GM18951 (cell line): ENCODE measurements around the gene RPS6KA2.

Experiments used
- POLR2A ChIP-seq: IDR thresholded peaks from 4 replicates; pipeline ENCODE4 v1.6.1; 2011; ENCODE audit warnings: mild to moderate bottlenecking; ENCODE audit not compliant: insufficient read length, insufficient read depth; ENCODE audit errors: extremely low read depth
- in situ Hi-C: fragments of 300-500 bp; cut with MboI; formaldehyde crosslinking; loops from one replicate; pipeline ENCODE4 v1.12.0; 2022; ENCODE audit warnings: low sequenced_read_pairs, mixed read lengths, inconsistent platforms; ENCODE audit not compliant: unreplicated experiment

Gene RPS6KA2

DNA sequence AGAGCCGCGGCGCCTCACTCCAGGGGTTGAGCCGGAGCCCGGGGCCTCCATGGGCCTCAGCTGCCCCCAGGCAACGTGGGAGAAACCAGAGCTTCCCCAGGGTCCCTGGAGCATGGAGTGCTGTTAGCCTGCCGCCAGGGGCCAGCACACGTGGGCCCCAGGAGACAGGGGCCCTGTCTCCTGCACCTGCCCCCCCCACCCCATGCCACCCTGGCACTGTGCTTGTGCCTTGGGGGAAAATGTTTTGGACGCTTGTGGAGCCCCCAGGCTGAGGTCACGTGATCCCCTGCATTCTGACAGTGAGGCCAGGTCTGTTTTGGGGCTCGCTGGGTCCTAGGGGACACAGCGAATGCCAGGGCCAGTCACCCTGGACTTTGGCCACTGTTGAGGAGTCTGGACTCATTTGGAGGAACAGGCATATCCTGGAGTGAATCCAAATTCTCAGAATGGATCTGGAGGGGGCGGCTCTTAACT is 214.1 kb downstream of the RPS6KA2 start:
- TF ChIP-seq POLR2A, result no peak
- in situ Hi-C loops, result no loop called here

DNA sequence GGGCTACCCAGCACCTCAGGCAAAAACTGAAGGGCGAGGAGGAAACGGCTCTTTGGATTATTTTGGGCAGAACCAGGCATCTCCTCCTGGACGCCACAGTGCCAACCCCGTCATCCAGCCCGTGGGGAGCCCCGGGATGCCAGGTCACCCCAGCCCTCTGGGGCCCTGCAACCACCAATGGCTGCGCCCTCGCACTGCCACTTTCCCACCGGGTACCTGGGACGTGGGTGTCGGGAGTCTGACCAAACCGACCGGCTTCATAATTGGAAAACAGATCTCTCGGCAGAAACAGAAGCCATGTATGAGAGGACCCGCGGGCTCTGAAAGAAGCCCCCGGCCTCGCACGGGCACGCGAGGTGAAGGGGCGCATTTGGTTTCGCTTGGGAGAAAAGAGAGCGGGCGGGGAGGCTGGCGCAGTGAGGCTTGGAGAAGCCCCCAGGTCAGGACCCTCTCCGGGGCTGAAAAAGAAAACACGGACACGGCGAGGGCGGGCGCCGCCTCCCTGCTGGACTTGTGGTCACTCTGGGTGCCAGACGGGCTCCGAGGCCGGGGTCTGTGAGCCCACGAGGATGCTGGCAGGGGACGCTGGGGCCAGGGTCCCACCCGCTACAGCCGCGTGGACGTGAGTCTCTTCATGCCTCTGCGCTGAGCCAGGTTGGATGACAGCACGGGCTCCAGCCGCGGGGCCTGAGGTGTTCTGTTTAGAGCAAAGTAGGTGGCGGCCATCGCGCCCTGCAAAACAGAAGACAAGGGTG is 214.7 kb downstream of the RPS6KA2 start:
- TF ChIP-seq POLR2A, result no peak
- in situ Hi-C loops, result no loop called here

DNA sequence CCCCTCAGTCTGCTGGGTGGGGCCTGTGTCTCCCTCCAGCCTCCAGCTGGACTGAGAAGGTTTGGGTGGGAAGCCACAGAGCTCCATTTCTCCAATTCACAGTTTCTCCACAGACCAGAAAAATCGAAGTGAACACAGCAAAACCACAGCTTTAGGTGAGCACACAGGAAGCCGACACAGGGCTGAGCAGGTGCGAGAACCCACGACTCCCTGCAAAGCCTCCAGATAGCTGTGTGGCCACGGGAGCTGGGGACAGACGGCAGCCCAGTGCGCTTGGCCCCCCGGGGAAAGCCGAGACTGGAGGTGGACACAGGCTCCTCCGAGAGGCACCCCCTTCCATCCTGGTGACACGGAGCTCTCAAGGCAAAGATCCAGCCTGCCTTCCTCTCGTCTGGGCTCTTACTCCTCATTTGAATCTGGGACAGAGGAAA is 215.3 kb downstream of the RPS6KA2 start:
- in situ Hi-C loops, result no loop called here
- no peak for TF ChIP-seq POLR2A

DNA sequence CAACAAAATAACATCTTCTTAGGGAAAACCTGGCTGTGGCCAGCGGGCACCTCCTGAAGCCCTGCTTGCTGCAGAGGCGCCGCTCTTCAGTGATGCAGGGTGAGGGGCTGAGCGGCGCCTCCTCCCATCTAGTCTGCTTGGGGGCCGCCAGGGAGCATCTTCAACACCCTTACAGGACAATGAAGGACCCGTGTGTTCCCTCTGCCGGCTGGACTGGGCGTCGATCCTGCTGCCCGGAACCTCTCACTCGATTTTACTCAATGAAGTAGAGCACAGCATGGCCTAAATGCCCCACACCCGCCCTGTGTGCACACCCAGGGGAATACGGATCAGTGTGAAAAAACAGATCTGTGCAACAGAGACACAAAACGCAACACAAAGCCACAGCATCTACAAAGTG is 215.8 kb downstream of the RPS6KA2 start:
- in situ Hi-C loops, result no loop called here

DNA sequence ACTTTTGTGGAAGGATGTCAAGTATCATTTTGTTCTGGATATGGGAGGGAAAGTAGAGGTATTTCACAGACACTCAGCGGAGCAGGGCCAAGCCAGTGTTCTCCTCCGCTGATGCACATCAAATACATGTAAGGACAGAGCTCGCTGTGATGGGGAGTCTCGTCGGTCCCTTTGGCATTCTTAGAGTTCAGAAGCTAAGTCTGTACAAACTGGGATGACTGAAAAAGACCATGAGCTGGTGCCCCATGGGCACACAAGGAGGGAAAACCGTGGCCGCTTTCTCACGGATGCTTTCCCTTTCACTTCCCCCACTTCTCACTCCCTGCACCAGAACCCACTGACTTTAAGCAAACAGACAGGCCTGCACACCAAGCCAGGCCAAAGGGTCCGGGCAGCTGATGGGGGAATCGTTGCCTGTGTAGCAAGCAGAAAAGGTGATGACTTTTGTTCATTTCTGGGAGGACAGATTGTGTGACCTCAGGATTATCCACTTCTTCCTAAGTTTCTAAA is 216.6 kb downstream of the RPS6KA2 start:
- no peak for TF ChIP-seq POLR2A
- in situ Hi-C loops, result no loop called here

More for the DNA sequence above, 215.8 kb downstream of the RPS6KA2 start:
- no peak for TF ChIP-seq POLR2A

DNA sequence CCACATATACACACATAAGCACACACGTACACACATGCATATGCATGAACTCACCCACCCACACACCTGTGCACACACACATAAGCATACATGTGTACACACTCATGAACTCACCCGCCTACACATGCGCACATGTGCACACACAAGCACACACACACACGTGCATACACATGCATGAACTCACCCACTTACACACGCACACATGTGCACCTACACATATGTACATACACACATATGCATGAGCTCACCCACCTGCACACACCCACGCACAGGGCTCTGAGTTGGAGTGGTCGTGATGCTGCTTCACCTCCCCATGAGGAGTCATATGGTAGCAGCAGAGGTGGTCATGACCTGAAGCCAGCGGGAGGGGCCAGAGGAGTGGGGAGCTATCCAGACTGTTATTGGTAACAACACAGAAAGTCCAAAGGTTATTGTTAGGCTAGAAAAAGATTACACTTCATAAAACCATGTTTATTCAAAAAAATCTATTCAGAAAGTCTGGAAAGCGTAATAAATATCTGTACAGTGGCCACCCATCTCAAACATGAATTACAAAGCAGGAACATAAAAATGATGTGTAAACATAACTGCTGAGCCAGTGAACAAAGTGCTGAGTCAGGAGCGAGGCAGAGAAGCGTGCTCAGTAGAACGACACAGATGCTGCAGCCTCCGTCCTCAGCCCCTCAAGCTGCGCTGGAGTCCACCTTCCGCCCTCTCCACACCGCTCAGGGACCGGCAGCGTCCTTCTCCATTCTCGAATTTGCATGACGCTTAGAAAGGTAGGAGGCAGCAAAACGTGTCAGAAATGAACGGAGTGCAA is 217.9 kb downstream of the RPS6KA2 start:
- in situ Hi-C loops, result no loop called here
- no peak for TF ChIP-seq POLR2A

DNA sequence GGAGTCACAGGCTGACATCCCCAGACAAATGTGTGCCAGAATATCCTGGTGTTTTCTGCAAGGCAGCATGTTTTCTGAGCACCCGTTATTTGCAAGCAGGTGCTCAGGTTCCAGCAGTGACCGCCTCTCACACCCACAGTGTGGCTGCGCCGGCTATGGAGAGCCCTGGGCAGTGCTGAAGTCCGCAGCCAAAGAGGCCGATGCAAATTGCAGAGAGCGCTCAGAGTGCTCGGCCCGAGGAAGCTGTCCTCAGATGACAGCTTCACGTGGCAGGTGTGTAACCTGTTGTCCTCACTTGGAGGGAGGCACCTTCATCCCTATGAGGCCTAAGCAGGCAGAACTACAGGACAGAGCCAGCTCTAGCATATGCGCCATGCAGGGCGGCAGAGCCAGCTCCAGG is 220.9 kb downstream of the RPS6KA2 start:
- no peak for TF ChIP-seq POLR2A
- in situ Hi-C loops, result no loop called here

DNA sequence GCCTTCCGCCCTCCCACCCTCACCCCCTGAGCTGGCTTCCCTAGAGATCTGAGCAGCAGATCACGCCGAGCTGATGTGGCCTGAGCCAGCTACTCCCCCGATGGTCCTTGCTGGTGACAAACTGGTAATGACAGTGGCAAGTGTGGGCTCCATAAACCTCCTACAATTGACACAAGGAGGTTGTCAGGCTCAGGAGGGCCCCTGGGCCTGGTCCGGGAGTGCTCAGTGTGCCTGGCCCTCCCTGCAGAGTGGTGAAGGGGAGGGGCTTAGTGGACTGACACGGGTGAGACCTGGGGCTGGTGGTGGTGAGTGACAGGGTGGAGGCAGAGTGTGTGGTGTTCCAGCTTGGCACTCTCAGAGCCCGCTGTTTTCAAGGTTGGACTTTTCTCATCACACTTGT is 221.7 kb downstream of the RPS6KA2 start:
- TF ChIP-seq POLR2A, result no peak
- in situ Hi-C loops, result no loop called here

DNA sequence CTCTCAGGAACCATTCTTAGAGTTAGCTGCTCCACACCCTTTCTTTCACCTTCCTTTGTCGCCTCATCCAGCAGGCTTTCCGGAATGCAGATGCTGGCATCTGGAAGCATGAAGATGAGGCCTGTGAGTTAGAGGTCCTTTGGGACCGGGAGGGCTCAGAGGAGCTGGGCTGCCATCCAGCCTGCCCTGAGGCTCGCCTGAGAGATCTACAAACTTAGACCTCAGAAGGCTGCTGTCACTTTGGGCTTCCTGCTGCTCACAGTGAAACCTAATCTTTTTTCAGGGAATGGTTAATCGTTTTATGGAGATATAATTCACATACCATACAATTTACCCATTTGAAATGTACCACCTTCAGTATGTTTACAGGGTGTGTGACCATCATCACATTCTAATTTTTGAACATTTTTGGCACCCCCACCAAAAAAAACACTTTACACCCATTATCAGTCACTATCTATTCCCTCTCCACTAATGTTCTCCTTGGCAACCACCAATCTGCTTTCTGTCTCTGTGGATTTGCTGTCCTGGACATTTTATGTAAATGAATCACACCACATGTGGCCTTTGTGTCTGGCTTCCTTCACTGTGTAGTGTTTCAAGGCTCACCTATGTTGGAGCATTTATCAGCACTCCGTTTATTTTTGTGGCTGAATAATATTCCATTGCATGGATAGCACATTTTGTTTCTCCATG is 224.3 kb downstream of the RPS6KA2 start:
- in situ Hi-C loops, result loop anchor here (5.0 kb wide), 1 partner anchor 130 kb away; no protein-coding TSS in a partner anchor

DNA sequence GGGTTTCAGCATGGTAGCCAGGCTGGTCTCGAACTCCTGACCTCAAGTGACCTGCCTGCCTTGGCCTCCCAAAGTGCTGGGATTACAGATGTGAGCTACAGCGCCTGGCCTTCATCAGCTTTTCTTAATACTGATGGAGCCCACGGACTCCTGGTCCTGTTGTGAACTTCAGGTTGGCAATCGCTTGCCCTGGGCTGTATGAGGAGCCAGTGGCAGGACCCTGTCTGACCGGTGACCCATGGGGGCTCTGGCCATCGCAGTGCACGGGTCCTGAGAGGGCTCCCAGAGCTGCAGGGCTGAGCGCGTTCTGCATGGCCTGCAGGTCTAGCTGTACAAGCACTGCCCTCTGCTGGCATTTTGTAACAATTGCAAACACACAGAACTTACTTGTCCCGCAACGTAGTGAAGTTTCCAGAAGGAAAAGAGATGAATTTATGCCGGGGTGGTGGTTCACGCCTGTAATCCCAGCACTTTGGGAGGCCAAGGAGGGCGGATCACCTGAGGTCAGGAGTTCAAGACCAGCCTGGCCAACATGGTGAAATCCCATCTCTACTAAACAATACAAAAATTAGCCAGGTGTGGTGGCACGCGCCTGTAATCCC is 226.3 kb downstream of the RPS6KA2 start:
- in situ Hi-C loops, result loop anchor here (5.0 kb wide), 1 partner anchor 128 kb away; no protein-coding TSS in a partner anchor

More for the DNA sequence above, 224.3 kb downstream of the RPS6KA2 start:
- no peak for TF ChIP-seq POLR2A

DNA sequence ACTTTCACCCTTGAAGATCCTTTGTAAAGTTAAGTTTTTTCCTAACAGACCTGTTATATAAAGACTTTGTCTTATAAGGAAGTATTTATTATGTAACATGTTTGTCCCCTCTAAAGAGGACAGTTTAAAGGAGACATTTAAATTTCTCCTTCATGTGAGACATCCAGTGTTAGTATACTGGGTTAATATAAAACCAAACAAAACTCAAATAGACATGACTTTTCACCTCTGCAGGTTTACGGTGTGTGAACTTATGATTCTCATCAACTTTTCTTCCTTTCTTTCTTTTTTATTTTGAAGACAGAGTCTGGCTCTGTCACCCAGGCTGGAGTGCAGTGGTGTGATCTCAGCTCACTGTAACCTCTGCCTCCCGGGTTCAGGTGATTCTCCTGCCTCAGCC is 226.9 kb downstream of the RPS6KA2 start:
- TF ChIP-seq POLR2A, result no peak
- in situ Hi-C loops, result loop anchor here (5.0 kb wide), 1 partner anchor 128 kb away; no protein-coding TSS in a partner anchor

DNA sequence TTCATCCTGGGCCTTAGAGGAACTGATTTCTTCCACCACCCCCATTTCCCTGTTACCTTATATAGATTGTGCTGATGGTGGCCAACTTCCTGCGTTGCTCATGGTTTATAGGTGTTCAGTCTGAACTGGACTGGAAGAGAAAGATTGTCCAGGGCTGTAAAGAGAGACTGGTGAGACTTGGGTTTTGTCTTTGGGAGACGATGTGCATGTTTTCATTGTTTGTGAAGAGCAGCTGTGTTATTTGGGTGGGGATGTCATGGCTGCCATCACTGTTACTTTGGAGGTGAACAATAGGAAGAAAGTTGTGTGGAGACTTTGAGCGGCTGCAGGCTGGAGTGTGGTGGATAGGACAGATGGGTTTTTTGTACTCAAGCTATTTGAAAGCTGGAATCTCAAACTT is 228.7 kb downstream of the RPS6KA2 start:
- no peak for TF ChIP-seq POLR2A
- in situ Hi-C loops, result no loop called here

DNA sequence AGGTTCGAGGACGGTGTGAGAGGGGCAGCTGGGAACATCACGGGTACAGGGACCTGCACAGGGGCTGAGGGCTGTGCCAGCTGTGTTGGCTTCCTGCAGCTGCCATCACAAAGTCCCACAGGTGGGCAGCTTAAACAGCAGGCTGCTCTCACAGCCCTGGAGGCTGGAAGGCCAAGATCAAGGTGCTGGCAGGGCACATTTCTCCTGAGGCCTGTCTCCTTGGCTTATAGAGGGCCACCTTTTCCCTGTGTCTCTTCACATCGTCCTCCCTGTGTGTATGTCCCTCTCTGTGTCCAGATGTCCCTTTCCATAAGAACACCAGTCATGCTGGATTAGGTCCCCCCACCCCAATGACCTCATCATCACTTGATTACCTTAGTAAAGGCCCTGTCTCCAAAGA is 229.2 kb downstream of the RPS6KA2 start:
- no peak for TF ChIP-seq POLR2A
- in situ Hi-C loops, result no loop called here

DNA sequence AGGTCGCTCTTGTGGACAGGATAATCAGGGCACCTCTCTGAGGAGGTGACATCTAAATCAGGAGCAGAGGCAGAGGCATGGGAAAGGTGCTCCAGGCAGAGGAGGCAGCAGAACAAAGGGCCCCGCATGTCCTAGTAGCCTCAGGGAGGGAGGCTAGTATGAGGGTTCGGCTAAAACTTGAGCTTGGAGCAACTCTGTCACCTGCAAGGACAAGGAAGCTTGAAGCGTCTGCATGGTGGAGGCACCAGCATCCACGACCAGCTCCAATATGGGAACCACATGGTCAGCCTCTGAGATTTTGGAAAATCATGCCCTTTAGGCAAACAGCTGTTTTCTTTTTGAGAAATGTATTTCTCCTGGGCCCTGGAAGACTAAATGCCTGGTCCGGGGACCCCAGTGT is 231.3 kb downstream of the RPS6KA2 start:
- TF ChIP-seq POLR2A, result no peak
- in situ Hi-C loops, result no loop called here
